ENCODE measurements around the gene PLCH1. TPM values are rescaled to one million over a fixed set of nuclear protein-coding genes. Genes with fewer than 3 reads are reported as not detected.

PLCH1 gene
- total RNA-seq, 6 experiments from 2014 or later = not detected

GRCh38 chr3:155741101-155741500 is 3.8 kb downstream of the PLCH1 start:
- no peak overlapping the region for H3K4me3 Mint-ChIP-seq
- peaks cover 25% of the 10 kb centered on the region for H3K27me3 Mint-ChIP-seq (ENCODE audit: insufficient read depth)
- H3K27ac Mint-ChIP-seq = no peak overlapping the region
- DNase-seq = no peak
- H3K36me3 Mint-ChIP-seq (ENCODE audit: low read depth) = no peaks in the 10 kb centered on the region
- peaks cover 17% of the 10 kb centered on the region for H3K4me1 Mint-ChIP-seq (ENCODE audit: low read depth)
- H3K9me3 Mint-ChIP-seq = no peaks in the 10 kb centered on the region
- TF ChIP-seq CTCF (IDR thresholded peaks at IDR 0.05) = no peak

- no peak for TF ChIP-seq CTCF (IDR thresholded peaks at IDR 0.05)
- Mint-ChIP-seq H3K27me3 (ENCODE audit: insufficient read depth) (peaks cover 12% of the 10 kb centered on the region), H3K4me1 (ENCODE audit: low read depth) (peaks cover 7% of the 10 kb centered on the region), H3K36me3 (ENCODE audit: low read depth) (no peaks in the 10 kb centered on the region), H3K27ac (no peak overlapping the region), H3K4me3 (peak overlapping the region; percentile 54; the same call in 1 of the 2 replicates), H3K9me3 (no peaks in the 10 kb centered on the region)
- DNase-seq = no peak
Observed at GRCh38 chr3:155739154-155739553, 5.7 kb downstream of the PLCH1 start.

GRCh38 chr3:155738580-155739076 is 6.2 kb downstream of the PLCH1 start:
- Mint-ChIP-seq H3K27me3 (ENCODE audit: insufficient read depth) (peaks cover 12% of the 10 kb centered on the region), H3K4me1 (ENCODE audit: low read depth) (peaks cover 2% of the 10 kb centered on the region), H3K9me3 (no peaks in the 10 kb centered on the region), H3K27ac (no peak overlapping the region), H3K36me3 (ENCODE audit: low read depth) (no peaks in the 10 kb centered on the region), H3K4me3 (no peak overlapping the region)
- TF ChIP-seq CTCF (IDR thresholded peaks at IDR 0.05) = no peak
- no peak for DNase-seq

GRCh38 chr3:155737844-155738460 is 6.9 kb downstream of the PLCH1 start:
- H3K9me3 Mint-ChIP-seq = no peaks in the 10 kb centered on the region

GRCh38 chr3:155736381-155736780 is 8.5 kb downstream of the PLCH1 start:
- H3K4me1 Mint-ChIP-seq (ENCODE audit: low read depth) = no peaks in the 10 kb centered on the region; the same call in 1 of the 2 replicates
- no peak overlapping the region for H3K4me3 Mint-ChIP-seq
- peaks cover 7% of the 10 kb centered on the region; the same call in 1 of the 2 replicates for H3K27me3 Mint-ChIP-seq (ENCODE audit: insufficient read depth)
- no peak overlapping the region for H3K27ac Mint-ChIP-seq
- H3K36me3 Mint-ChIP-seq (ENCODE audit: low read depth) = no peaks in the 10 kb centered on the region
- DNase-seq = no peak
- no peak for TF ChIP-seq CTCF (IDR thresholded peaks at IDR 0.05)
- H3K9me3 Mint-ChIP-seq = no peaks in the 10 kb centered on the region

More at GRCh38 chr3:155737844-155738460, 6.9 kb downstream of the PLCH1 start:
- Mint-ChIP-seq H3K27ac (no peak overlapping the region), H3K36me3 (ENCODE audit: low read depth) (no peaks in the 10 kb centered on the region), H3K27me3 (ENCODE audit: insufficient read depth) (peaks cover 12% of the 10 kb centered on the region), H3K4me1 (ENCODE audit: low read depth) (no peaks in the 10 kb centered on the region; the same call in 1 of the 2 replicates), H3K4me3 (no peak overlapping the region)
- TF ChIP-seq CTCF (IDR thresholded peaks at IDR 0.05) = no peak
- DNase-seq = no peak

Measured in HFFc6 (cell line).